IPS DF 4.7 (cell line): Measurements from ENCODE around the gene ZKSCAN5.
"Not testable (repeated sequence)": the region's sequence is repeated elsewhere in the genome, so short reads cannot be mapped to it uniquely, and the experiment has no call there.

Experiments used
- DNase-seq: peaks from one replicate; pipeline ENCODE4 v3.0.0-alpha.2; 2013; ENCODE audit warnings: low spot score; ENCODE audit errors: extremely low read depth

Gene ZKSCAN5

DNA sequence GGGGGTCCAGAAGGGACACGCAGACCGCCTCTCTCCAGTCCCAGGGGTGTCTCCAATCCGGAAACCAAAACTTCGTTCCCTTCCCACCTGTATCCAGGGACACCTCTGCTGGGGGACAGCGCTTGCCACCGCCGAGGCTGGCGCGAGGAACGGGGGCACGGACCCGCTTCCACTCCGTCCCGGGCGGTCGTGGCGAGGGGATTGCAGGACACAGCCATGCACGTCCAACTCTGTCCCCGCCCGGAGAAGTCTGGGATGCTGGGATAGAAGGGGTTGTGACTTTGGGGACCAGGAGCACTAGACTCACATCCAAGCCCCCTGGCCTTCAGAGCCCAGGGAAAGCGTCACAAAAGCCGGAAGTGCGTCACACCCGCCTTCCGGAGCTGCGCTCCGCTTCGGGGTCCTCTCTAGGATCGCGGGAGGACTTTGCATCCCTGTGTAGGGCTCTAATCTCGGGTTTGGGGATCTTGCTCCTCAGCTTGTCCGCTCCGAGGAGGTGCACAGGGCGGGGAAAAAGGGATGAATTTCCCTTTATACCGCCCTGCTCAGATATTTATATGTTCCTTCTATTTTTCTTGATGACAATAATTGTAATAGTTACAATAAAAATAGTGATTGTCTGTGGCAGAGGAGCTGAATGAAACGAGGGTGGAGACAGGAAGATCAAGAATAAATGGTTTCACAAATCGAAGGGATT lies 47.5 kb downstream of the ZKSCAN5 start, which contains the start of gene FAM200A:
Gene FAM200A (minus strand): TSS at position 348 of the 697 bp plus-strand sequence. CDS start 3,707 bp downstream, outside the sequence.
- DNase-seq = peak; percentile 74

DNA sequence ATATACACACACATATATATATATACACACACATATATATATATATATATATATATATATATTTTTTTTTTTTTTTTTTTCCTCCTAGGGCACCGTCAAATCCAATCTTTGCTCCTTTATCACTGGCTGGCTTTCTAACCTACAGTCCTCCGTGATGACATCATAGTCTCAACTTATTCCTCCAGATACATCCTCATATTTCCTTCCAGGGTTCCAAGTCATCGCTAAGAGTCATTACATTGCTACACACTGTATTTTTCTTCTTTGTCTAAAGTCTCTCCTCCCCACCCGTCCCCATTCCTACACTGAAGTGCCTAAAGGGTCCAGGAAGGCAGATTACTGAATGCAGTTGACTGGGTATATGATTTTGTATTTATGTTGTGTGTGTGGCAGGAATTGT lies 48.6 kb downstream of the ZKSCAN5 start:
- no peak for DNase-seq

DNA sequence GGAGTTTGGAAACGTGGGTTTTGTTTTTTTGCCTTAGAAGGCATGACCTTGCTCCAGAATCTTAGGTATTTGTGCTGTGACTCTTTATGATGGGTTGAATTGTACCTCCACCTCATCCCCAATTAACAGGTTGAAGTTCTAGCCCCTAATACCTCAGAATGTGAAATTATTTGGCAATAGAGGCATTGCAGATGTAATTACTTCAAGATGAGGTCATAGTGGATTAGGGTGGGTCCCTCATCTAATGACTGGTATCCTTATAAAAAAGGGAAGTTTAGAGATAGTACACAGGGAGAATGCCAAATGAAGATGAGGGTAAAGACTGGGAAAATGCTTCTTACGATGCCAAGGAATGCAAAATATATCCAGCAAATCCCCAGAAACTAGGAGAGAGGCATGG lies 50.5 kb downstream of the ZKSCAN5 start:
- DNase-seq = no peak

DNA sequence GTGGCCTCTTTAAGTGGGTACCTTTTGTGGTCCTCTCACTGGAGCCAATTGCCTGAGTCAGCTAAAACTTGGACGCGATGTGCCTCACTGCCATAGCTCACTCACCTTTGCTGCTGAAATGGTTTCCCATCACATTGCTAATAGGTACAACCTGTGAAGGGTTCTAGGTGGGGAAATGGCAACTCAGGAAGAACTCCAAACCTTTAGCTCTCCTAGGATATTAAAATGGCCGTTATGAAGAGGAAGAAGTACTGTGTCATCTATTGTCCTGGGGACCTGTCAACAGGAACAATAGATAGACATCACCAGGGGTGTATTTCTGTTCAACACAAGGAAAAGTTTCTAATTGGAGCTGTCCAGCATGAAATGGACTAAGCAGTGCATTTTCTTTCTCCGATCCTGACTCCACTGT lies 52.7 kb downstream of the ZKSCAN5 start:
- no peak for DNase-seq

DNA sequence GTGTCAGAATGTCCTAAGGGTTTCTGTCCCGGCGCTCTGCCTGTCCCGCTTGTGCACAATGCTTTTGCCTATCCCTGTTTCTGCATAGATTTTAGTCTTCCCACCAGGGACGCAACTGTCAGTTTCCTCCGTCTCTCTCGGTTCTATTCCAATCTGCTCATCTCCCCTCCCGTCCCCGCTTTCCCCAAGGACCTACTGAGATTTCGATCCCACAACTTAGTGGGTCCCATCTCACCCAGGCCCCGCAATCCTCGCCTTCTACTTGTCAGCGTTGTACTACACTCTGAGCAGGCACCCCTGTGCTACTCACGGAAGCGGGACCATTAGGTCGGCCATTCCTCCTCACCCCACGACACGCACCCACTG lies 53.5 kb downstream of the ZKSCAN5 start:
- DNase-seq = no peak

DNA sequence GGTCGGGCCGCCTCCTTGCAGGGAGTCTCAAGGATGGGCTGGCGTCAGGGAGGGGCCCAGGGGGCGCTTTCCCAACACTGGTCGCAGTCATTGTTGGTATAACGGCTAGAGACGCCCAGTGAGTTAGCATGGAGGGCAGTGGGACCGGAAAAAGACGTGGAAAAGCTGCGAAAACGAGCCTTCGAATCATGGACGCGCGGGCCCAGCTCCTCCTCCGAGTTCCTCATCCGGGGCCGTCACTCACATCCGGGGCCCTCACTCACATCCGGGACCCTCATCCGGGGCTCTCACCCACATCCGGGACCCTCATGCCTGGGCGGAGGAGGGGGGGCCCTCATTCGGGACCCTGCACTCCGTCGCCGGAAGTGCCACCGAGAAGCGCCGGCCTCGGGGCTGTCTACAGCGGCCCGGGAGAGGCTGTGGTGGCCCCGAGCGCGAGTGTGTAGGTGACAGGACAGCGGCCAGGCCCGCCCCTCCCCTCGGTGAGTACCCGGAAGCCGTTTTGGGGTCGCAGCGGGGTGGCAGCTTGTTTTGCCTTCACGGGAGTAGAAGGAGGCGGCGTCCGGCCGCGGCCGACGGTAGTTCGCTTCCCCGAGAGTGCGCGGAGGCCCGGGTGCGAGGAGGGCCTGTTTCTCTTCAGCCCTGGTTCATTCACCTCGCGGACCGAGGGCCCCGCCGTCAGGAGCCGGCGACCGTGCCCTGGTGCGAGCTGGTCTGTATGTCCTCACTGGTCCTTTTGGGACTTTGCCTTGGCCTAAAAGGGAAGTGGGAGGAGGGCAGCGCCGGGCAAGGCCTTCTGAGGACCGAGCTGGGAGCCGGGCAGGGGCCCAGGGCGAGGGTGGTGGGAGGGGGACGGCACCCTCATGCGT lies 54.1 kb downstream of the ZKSCAN5 start, which contains the start of gene ZNF655:
Gene ZNF655 (plus strand): TSS at position 337 of the 869 bp plus-strand sequence. CDS start 1,918 bp downstream, outside the sequence.
- DNase-seq = peak; percentile 53

DNA sequence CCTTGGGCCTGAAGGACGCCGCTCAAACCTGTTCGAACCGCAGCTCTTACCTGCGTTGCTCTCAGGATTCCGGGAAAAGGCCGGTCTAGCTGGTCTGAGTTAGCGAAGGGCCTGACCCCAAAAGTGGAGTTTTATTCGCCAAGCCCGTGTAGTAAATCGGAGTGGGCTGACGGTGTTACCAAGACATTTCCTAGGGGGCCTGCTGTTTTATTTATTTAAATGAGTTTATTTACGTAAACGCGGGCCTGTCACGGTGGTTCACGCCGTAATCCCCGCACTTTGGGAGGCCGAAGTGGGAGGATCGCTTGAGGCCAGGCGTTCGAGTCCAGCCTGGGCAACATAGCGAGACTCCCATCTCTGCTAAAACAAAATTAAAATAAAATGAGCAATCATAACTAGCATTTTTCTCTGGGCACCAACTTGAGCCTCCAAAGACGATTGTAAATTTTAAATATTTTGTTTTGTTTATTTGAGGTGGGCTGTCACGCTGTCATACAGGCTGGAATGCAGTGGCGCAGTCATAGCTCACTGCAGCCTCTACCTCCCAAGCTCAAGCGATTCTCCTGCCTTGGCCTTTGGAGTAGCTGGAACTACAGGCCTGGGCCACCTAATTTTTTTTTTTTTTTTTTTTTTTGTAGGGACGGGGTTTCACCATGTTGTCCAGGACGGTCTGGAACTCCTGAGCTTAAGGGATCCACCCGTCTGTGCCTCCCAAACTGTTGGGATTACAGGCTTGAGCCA lies 54.9 kb downstream of the ZKSCAN5 start:
- DNase-seq = no peak

DNA sequence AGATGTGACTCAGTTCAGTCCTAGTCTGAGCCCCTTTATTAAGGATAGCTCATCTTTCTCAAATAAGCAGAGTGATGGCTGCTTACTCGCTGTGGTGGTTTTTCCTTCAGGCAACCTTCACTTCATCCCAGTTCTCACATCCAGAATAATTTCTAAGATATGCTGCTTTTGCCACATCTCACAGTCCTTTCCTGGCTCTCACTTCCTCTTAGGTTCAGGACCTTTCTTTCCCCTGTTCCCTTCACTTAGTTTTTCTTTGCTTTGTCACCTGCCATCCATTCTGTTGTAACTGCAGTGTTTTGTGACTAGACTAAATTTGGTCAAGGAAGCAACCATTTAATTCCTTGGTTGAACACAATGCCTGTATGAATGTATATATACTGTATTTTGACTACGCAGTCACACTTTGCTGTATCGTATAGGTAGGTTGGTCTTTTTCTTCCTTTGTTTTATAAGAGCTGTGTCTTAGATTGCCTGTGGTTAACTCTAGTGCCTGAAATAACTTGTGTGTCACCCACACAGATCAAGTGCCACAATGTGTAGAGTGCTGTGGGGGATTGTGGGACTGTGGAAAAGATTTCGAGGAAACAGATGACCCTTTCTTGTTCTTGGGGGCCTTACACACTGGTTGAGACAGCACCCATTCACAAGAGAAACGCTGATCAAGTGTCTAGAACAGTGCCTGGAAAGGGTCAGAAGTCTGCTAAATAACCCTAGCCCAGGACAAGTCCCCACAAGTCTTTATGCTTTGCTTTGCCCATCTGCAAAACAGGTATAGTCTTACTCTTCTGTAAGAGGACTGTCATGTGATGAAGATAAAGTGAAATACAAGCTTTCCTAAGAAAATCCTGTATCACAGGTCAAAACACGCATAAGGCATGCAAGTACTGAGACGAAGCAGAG lies 56.6 kb downstream of the ZKSCAN5 start:
- no peak for DNase-seq

DNA sequence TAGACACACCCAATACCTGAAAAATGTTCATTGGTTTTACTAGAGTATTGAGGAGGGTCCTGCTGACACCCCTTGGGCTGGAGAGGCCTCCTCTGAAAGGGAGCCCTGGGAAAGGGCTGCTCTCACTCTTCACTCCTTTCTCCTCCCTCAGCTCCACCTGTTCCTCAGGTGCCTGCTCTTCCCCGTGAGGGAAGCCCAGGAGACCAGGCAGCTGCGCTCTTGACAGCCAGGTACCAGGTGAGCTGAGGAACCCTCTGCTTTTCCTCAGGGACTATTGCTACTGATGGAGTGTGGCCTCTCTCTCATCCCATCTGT lies 57.2 kb downstream of the ZKSCAN5 start:
- no peak for DNase-seq

DNA sequence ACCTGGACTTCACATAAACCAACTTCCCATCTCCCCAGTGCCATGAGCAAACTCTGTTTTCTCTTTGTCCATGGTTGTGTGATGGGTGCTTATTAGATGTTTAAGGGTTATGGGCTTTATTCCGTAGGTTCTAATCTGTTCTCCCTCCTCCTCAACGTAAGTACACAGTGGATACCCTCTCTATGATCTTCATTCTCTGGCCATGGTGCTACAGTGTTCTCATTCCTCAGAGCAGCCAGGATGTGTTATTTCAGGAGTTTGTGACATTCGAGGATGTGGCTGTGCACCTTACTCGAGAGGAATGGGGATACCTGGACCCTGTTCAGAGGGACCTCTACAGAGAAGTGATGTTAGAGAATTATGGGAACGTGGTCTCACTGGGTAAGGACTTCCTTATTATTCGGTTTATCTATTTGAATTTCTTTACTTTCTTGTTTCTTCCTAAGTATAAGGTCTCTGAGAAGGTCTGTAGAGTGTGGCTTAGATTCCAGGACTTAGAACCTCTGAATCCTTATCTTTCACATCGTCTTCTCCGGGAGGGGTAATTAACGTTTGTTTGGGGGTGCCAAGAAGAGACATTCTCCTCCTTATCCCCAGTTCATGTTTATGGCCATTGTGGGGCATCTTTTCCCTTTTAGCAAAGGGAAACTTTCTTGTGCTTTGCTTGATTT lies 57.8 kb downstream of the ZKSCAN5 start:
- no peak for DNase-seq

DNA sequence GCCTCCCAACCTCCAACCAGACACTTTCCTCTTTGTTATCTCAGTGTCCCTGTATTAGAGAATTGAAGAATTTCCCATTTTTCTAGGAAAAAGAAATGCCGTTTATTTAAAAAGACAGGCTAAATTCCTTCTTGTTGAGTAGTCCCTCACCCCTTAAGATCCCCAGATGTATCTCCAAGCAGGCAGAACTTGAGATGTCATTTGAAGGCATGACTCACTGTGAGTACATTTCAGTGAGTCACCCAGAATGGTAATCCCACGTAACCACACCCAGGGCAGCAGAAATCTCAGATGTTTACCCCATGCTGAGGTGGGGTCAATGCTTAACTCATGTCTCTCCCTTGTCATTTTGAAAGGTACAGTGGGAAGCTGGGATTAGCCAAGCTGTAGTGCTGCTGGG lies 58.4 kb downstream of the ZKSCAN5 start:
- DNase-seq = no peak

DNA sequence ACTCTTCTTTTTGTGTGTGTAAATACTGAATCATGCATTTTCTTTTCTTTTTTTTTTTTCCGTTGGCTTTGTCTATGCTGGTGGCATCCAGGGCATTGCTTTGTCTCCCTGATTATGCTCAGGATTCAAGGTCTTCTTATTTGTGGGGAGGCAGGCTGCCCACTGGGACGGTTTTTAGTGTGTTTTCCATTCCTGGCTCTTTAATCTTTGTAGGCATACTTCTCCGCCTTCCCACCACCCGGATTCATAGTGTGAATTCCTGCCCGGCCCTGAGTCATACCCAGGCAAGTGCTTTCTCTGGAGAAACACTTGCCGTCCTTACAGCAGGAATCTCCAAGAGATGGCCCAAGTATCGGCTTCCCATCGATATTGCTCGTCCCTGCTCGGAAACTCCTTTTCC lies 59.2 kb downstream of the ZKSCAN5 start:
- DNase-seq = no peak

DNA sequence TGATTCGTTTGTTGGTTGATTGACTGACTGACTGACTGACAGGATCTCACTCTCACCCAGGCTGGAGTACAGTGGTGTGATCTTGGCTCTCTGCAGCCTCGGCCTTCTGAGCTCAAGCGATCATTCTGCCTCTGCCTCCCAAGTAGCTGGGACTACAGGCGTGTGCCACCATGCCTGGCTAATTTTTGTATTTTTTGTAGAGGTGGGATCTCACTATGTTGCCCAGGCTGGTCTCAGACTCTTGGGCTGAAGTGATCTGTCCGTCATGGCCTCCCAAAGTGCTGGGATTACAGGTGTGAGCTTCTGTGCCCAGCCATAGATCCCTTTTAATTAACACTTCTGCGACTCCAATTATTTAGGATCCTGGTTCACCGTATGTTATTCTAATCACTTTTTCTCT lies 64.3 kb downstream of the ZKSCAN5 start:
- DNase-seq = not testable (repeated sequence)

DNA sequence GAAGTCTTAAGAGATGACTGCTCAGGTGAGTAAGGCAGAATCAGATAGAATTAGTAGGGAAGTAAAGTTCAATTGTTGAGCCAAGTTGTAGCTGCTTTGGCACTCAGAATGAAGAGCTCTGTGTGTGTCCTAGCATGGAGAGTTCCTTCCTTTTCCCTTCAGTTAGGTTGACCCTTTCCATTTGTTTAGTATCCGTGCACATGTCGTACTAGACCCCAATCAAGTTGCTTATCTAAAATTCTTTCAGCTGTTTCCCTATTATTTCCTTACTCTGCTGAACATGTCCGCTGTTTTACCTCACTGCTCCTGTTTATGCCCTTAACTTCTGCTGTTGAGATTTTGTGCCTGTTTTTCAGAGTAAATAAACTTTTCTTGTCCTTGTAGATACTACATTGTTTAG lies 67.3 kb downstream of the ZKSCAN5 start:
- DNase-seq = no peak

DNA sequence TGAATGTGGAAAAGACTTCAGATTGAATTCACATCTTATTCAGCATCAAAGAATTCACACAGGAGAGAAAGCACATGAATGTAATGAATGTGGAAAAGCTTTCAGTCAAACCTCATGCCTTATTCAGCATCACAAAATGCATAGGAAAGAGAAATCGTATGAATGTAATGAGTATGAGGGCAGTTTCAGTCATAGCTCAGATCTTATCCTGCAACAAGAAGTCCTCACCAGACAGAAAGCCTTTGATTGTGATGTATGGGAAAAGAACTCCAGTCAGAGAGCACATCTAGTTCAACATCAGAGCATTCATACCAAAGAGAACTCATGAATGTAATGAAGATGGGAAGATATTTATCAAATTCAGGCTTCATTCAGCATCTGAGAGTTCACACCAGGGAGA lies 68.8 kb downstream of the ZKSCAN5 start:
- DNase-seq = no peak

DNA sequence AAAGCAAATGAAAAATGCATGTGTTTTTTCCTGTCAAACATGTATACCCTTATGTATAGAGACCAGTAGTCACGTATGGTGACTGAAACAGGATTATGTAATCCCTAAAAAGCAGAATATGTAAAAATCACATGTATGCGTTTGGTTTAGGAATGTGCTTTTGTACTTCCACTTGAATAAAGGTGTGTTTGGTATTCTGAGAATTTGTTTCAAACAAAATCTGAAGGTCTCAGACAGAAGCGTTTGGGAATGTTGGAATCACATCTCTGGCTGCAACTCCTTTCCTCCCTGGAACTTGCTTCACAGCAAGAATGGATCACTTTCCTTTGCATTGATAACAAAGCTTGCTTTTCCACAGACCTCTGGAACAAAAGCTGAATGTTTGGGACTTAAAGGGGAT lies 71.8 kb downstream of the ZKSCAN5 start:
- DNase-seq = no peak

DNA sequence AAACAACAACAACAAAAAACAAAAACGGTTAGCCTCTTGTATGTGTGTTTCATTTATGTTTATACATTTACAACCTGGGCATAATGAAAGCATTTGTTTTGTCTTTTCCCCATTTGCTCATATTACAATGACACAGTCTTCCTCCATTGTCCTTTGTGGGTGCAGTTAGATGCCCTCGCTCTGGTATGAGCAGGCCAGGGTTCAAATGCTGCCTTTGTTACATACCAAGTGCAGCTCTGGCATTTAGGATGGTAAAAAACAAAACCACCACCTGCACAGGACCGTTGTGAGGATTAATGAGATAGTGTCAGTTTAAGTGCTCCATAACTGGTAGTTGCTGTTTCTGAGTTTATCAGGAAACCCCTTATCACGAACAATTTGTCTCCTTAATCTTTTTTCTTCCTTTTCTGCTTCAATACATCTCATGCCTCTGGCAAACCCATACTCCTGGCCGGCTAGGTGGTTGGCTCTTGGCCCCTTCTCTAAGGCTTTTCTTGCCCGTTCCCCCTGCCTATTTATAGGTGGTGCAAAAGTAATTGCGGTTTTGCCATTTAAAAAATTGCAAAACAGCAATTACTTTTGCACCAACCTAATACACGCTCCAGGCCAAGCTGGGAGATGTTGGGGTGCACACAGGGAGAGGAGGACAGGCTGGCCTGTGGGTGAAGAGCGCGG lies 75.0 kb downstream of the ZKSCAN5 start:
- no peak for DNase-seq

DNA sequence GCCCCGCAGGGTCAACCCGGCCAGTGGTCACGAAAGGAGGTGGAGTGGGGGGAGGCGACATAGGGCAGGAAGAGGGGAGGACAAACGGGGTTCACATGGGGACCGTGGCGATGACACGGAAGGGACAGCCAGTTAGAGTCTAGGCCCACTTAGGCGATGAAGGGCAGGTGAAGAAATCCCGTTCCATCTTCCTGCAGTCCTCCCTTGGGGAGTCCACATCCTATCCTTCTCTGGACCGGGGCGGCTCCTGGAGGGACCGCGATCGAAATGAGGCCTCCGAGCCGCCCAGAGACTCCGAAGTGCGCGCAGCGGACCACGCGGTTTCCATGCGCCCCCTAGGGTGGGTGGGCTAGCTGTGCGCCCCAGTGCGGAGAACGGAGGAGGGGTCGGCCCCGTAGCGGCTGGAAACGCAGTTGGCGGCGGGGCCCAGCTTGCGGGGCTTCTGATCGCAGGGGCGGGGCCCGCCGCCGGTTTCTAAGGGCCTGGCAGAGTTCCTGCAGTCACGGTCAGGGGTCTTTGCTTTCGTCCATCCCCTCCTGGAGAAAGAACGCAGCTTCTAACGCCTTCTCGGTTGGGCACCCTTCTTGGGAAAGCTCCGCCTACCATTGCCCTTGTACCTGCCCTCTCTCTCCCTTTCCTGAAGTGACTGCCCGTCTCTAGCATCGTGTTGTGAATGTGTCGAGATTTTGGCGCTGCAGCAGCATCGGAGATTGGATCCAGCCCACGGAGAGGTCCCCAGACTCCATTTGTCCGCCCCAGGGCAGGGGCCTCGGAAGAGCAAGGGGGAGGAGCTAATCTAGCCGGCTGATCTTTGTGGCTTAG lies 75.7 kb downstream of the ZKSCAN5 start:
- no peak for DNase-seq

DNA sequence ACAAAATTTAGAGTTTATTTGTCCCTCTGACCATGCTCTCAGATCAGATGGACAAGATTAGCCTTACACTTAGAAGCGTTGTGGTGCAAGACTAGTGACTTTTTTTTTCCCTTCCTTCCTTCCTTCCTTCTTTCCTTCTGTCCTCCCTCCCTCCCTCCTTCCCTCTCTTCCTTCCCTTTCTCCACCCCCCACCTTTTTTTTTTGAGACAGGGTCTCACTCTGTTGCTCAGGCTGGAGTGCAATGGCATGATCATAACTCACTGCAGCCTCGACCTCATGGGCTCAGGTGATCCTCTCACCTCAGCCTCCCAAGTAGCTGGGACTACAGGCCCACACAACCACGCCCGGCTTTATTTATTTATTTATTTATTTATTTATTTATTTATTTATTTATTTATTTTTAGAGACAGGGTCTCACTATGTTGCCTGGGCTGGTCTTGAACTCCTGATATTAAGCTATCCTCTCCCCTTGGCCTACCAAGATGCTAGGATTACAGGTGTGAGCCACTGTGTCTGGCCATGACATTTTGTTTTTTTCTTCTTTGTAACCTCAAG lies 76.4 kb downstream of the ZKSCAN5 start:
- not testable (repeated sequence) for DNase-seq
